GM20000 (cell line): ENCODE measurements around the gene COL9A1.
"Not testable (repeated sequence)": the region's sequence is repeated elsewhere in the genome, so short reads cannot be mapped to it uniquely, and the experiment has no call there.

Experiments
- DNase-seq: peaks from one replicate; pipeline ENCODE4 v3.0.0; 2012; ENCODE audit warnings: low spot score
- TF ChIP-seq, protein P1 (sequence below): IDR thresholded peaks from 2 replicates; pipeline ENCODE4 v1.5.1; 2012; ENCODE audit warnings: mild to moderate bottlenecking, control low read depth; ENCODE audit errors: extremely low read depth, missing control alignments

Gene COL9A1

GRCh38 chr6:70327036-70327435 lies 24.2 kb upstream of the COL9A1 start:
- TF ChIP-seq, protein P1, sequence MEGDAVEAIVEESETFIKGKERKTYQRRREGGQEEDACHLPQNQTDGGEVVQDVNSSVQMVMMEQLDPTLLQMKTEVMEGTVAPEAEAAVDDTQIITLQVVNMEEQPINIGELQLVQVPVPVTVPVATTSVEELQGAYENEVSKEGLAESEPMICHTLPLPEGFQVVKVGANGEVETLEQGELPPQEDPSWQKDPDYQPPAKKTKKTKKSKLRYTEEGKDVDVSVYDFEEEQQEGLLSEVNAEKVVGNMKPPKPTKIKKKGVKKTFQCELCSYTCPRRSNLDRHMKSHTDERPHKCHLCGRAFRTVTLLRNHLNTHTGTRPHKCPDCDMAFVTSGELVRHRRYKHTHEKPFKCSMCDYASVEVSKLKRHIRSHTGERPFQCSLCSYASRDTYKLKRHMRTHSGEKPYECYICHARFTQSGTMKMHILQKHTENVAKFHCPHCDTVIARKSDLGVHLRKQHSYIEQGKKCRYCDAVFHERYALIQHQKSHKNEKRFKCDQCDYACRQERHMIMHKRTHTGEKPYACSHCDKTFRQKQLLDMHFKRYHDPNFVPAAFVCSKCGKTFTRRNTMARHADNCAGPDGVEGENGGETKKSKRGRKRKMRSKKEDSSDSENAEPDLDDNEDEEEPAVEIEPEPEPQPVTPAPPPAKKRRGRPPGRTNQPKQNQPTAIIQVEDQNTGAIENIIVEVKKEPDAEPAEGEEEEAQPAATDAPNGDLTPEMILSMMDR: no peak
- DNase-seq: no peak

DNA sequence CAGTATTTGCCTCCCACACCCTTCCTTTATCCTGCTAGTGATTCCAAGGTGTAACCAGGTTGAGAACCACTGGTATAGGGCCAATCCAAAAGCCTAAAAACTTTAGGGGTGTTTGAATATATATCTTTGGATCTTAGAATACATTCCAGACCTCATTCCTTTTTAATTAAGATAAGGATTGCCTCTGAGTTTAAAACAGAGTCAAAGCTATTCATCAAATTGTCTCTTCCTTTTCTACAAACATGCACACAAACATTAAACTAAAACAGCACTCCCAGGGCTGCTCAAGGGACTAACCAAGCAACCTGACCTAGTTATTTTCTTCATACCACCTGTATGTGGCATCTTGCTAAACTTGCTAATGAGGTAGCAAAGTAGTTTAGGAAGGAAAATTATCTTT lies 22.1 kb upstream of the COL9A1 start:
- TF ChIP-seq, protein P1: no peak
- DNase-seq: no peak

- DNase-seq: not testable (repeated sequence)
Observed at GRCh38 chr6:70317799-70318198, 14.9 kb upstream of the COL9A1 start.

DNA sequence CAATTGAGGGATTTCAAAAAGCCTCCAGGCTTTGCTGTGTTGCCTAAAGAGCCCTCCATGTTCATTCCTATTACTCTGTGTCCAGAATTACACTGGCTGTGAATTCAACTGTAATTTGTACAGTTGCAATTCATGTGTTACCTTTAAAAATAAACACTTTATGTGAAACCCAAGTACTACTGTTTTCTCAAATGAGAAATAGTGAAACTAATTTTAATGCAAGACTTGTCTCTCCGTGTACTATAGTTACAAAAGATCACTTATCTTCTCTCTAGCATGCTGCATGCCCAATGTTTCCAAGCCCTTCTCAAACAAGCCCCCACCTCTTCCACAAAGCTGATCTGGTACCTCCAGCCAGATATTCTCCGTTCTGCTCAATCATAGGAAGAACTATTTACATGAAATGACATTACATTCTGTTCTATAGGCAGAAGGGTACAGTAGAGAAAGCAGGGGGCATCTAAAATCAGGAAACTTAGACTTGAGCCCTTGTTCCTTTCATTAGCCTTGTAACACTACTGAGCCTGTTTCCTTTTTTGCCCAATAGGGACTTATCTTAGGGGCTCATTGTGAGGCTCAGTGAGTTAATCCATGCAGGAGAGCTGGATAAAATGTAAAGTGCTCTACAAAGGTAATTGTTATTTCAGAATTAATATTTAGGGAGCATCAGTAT lies 12.3 kb upstream of the COL9A1 start:
- peak; percentile 14 for DNase-seq
- TF ChIP-seq, protein P1: no peak

GRCh38 chr6:70314296-70314695 lies 11.4 kb upstream of the COL9A1 start:
- no peak for DNase-seq
- TF ChIP-seq, protein P1: no peak

- no peak for DNase-seq
- TF ChIP-seq, protein P1: no peak
Observed at GRCh38 chr6:70312165-70312745, 9.4 kb upstream of the COL9A1 start.

GRCh38 chr6:70310063-70310694 lies 7.3 kb upstream of the COL9A1 start:
- DNase-seq: peak; percentile 17
- TF ChIP-seq, protein P1: peak; percentile 32
